Stimulated activated CD4-positive, alpha-beta T cell treated with anti-CD3 and anti-CD28 coated beads, Interleukin-2, amount 100 ng/mL, for 24 hours (primary cell): ENCODE results near the gene CLNK.
"Not testable (repeated sequence)": the region's sequence is repeated elsewhere in the genome, so short reads cannot be mapped to it uniquely, and the experiment has no call there.

Experiments
- DNase-seq, 2 donors: peaks; one replicate each; pipeline ENCODE4 v3.0.0-alpha.2; 2020

CLNK gene

GRCh38 chr4:10656420-10656819 lies 28.1 kb downstream of the CLNK start:
- DNase-seq: no peak

- no peak for DNase-seq
Observed at GRCh38 chr4:10655968-10656367, 28.6 kb downstream of the CLNK start.

- DNase-seq: no peak
Observed at GRCh38 chr4:10648479-10648878, 36.1 kb downstream of the CLNK start.

GRCh38 chr4:10647846-10648245 lies 36.7 kb downstream of the CLNK start:
- DNase-seq: no peak

- no peak for DNase-seq
Observed at GRCh38 chr4:10643600-10644425, 40.8 kb downstream of the CLNK start.

- no peak for DNase-seq
Observed at GRCh38 chr4:10640561-10641201, 43.9 kb downstream of the CLNK start.

GRCh38 chr4:10639664-10640063 lies 44.9 kb downstream of the CLNK start:
- no peak for DNase-seq

GRCh38 chr4:10639100-10639499 lies 45.5 kb downstream of the CLNK start:
- no peak for DNase-seq

- DNase-seq: no peak
Observed at GRCh38 chr4:10635091-10635490, 49.5 kb downstream of the CLNK start.

GRCh38 chr4:10629394-10629793 lies 55.2 kb downstream of the CLNK start:
- no peak for DNase-seq

GRCh38 chr4:10625131-10625530 lies 59.4 kb downstream of the CLNK start:
- DNase-seq: no peak

GRCh38 chr4:10623862-10624261 lies 60.7 kb downstream of the CLNK start:
- DNase-seq: no peak

GRCh38 chr4:10623241-10623640 lies 61.3 kb downstream of the CLNK start:
- DNase-seq: no peak

GRCh38 chr4:10622728-10623127 lies 61.8 kb downstream of the CLNK start:
- DNase-seq: no peak

- no peak for DNase-seq
Observed at GRCh38 chr4:10620935-10621488, 63.6 kb downstream of the CLNK start.

GRCh38 chr4:10619855-10620254 lies 64.7 kb downstream of the CLNK start:
- DNase-seq: no peak

- no peak for DNase-seq
Observed at GRCh38 chr4:10619220-10619619, 65.3 kb downstream of the CLNK start.

- not testable (repeated sequence) for DNase-seq
Observed at GRCh38 chr4:10614926-10615325, 69.6 kb downstream of the CLNK start.

GRCh38 chr4:10613926-10614478 lies 70.6 kb downstream of the CLNK start:
- DNase-seq: no peak

GRCh38 chr4:10612476-10612875 lies 72.1 kb downstream of the CLNK start:
- no peak for DNase-seq

- no peak for DNase-seq
Observed at GRCh38 chr4:10611673-10612072, 72.9 kb downstream of the CLNK start.

- no peak for DNase-seq
Observed at GRCh38 chr4:10608501-10609219, 75.9 kb downstream of the CLNK start.

- DNase-seq: no peak
Observed at GRCh38 chr4:10607206-10607605, 77.4 kb downstream of the CLNK start.
